HepG2 (cell line): ENCODE results near the gene ZNF217. TPM values are rescaled to one million over a fixed set of nuclear protein-coding genes. Genes with fewer than 3 reads are reported as not detected.
A peak's percentile ranks its signal among the peaks of the same experiment; 100 is the strongest.

Experiments used
- BATF2 ChIP-seq: sonication (generic); formaldehyde crosslinking; IDR thresholded peaks from 2 replicates; pipeline ENCODE4 v1.8.0; 2022; ENCODE audit warnings: mild to moderate bottlenecking, missing genetic modification reagents, moderate library complexity
- CSRNP1 ChIP-seq: sonication (generic); formaldehyde crosslinking; IDR thresholded peaks from 2 replicates; pipeline ENCODE4 v1.8.1; 2023; ENCODE audit warnings: mild to moderate bottlenecking, missing genetic modification reagents
- FOXC1 ChIP-seq: sonication (generic); formaldehyde crosslinking; IDR thresholded peaks from 2 replicates; pipeline ENCODE4 v1.8.0; 2022; ENCODE audit warnings: mild to moderate bottlenecking, missing genetic modification reagents, borderline replicate concordance
- HHEX ChIP-seq: IDR thresholded peaks from 2 replicates; pipeline ENCODE4 v1.6.1; 2016; ENCODE audit warnings: control low read depth
- IKZF5 ChIP-seq: IDR thresholded peaks from 2 replicates; pipeline ENCODE4 v1.6.1; 2018; ENCODE audit warnings: missing genetic modification reagents, mild to moderate bottlenecking, missing compliant biosample characterization
- MED8 ChIP-seq: sonication (generic); formaldehyde crosslinking; IDR thresholded peaks from 2 replicates; pipeline ENCODE4 v1.8.1; 2023; ENCODE audit warnings: mild to moderate bottlenecking, missing genetic modification reagents; ENCODE audit not compliant: insufficient replicate concordance
- ONECUT2 ChIP-seq: sonication (generic); formaldehyde crosslinking; IDR thresholded peaks from 2 replicates; pipeline ENCODE4 v1.4.0; 2020; ENCODE audit warnings: missing genetic modification reagents
- POLR2A ChIP-seq, 2 experiments: IDR thresholded peaks; 2 replicates each; pipeline ENCODE4 v1.6.1; 2011; ENCODE audit warnings: low read depth in 2 of 2, low read length in 2 of 2, mild to moderate bottlenecking in 1 of 2, moderate library complexity in 1 of 2; ENCODE audit not compliant: insufficient read depth in 1 of 2
- PRPF4 ChIP-seq: fragments of 200-400 bp; formaldehyde crosslinking; IDR thresholded peaks from 2 replicates; pipeline ENCODE4 v1.6.1; 2016; ENCODE audit warnings: low read length, low read depth; ENCODE audit not compliant: poor library complexity, severe bottlenecking
- SMAD3 ChIP-seq: sonication (generic); formaldehyde crosslinking; IDR thresholded peaks from 2 replicates; pipeline ENCODE4 v1.4.0; 2020; ENCODE audit warnings: missing genetic modification reagents
- SP140L ChIP-seq: sonication (generic); formaldehyde crosslinking; IDR thresholded peaks from 2 replicates; pipeline ENCODE4 v1.4.0; 2020; ENCODE audit warnings: missing genetic modification reagents, borderline replicate concordance
- TOE1 ChIP-seq: sonication (generic); formaldehyde crosslinking; IDR thresholded peaks from 2 replicates; pipeline ENCODE4 v1.4.0; 2020; ENCODE audit warnings: mild to moderate bottlenecking, missing genetic modification reagents
- TSC22D2 ChIP-seq: sonication (generic); formaldehyde crosslinking; IDR thresholded peaks from 2 replicates; pipeline ENCODE4 v1.5.1; 2020; ENCODE audit warnings: missing genetic modification reagents, mild to moderate bottlenecking, borderline replicate concordance
- WIZ ChIP-seq: sonication (generic); formaldehyde crosslinking; IDR thresholded peaks from 2 replicates; pipeline ENCODE4 v1.5.1; 2020; ENCODE audit warnings: mild to moderate bottlenecking, missing genetic modification reagents
- ZBTB14 ChIP-seq: sonication (generic); formaldehyde crosslinking; IDR thresholded peaks from 2 replicates; pipeline ENCODE4 v1.4.0; 2020; ENCODE audit warnings: missing genetic modification reagents
- ZBTB20 ChIP-seq: sonication (generic); formaldehyde crosslinking; IDR thresholded peaks from 2 replicates; pipeline ENCODE4 v1.8.1; 2023; ENCODE audit warnings: missing genetic modification reagents, low read depth, mild to moderate bottlenecking, borderline replicate concordance
- ZFX ChIP-seq: sonication (generic); formaldehyde crosslinking; IDR thresholded peaks from 2 replicates; pipeline ENCODE4 v1.4.0; 2020; ENCODE audit warnings: mild to moderate bottlenecking, low read depth, missing genetic modification reagents, moderate library complexity
- ZNF564 ChIP-seq: sonication (generic); formaldehyde crosslinking; IDR thresholded peaks from 2 replicates; pipeline ENCODE4 v1.8.1; 2023; ENCODE audit warnings: mild to moderate bottlenecking, missing genetic modification reagents
- polyA plus RNA-seq, 8 experiments: library from polyadenylated mRNA; depleted of rRNA in 3 of 8; stranded (reverse) in 7 of 8; unstranded in 1 of 8; fragments of >200 nt; fragmentation: Illumina TruSeq in 4 of 8; extraction: Trizol in 4 of 8; gene quantifications; 2 replicates each; pipeline versions ENCODE4 v1.2.1 to v1.2.3, GENCODE V29; 2011 to 2016; ENCODE audit warnings: low read depth in 4 of 8, missing spikeins in 1 of 8, mixed read lengths in 1 of 8; ENCODE audit not compliant: insufficient read depth in 1 of 8
- total RNA-seq, 5 experiments: library from RNA; depleted of rRNA; stranded (reverse); fragments of >200 nt; fragmentation: Illumina TruSeq; extraction: Trizol; gene quantifications; 2 replicates each; pipeline ENCODE4 v1.2.3, GENCODE V29; 2016; ENCODE audit warnings: low read depth in 1 of 5
- TF ChIP-seq, protein P1 (sequence below): sonication (generic); formaldehyde crosslinking; IDR thresholded peaks from 2 replicates; pipeline ENCODE4 v1.9.0; 2021; ENCODE audit warnings: missing genetic modification reagents, borderline replicate concordance
- TF ChIP-seq, protein P2 (sequence below): sonication (generic); formaldehyde crosslinking; IDR thresholded peaks from 2 replicates; pipeline ENCODE4 v1.4.0; 2020; ENCODE audit warnings: missing genetic modification reagents, borderline replicate concordance

ZNF217 gene
- total and polyA plus RNA-seq, 2 of the 13 experiments (the other 11 are each of a cell fraction or from before 2014, with no cell fraction given): 22.3 to 29.8 TPM

DNA sequence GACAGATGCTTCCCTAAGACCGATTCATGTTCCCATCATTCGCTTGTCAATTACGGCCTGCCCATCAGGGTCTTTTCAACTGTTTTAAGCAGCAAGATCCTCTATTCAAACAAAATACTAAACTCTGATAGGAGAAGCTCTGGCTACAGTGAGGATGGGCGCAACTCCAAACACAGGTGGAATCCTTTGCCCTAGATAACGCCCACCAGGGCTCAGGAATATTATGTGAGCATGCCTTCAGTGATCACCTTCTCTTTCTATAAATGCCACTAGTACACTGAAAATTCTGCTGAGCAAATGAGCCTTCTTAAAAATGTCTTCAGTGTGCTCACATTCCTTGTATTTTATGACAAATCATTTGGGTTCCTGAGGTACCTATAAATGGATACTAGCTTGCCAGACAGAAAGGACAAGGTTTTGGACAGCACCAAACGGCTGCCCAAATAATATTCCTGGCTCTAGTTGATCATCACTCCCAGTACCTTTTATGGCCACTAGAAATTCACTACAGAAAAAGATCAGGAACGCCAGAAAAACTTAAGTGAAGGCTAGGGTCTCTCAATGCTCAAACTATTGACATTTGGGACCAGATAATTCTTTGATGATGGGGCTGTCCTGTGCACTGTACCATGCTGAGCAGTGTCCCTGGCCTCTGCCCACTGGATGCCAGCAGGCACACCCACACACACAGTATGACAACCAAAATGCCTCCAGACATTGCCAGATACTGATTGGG, 13.1 kb downstream of the ZNF217 start (continued):
- TF ChIP-seq, protein P1, sequence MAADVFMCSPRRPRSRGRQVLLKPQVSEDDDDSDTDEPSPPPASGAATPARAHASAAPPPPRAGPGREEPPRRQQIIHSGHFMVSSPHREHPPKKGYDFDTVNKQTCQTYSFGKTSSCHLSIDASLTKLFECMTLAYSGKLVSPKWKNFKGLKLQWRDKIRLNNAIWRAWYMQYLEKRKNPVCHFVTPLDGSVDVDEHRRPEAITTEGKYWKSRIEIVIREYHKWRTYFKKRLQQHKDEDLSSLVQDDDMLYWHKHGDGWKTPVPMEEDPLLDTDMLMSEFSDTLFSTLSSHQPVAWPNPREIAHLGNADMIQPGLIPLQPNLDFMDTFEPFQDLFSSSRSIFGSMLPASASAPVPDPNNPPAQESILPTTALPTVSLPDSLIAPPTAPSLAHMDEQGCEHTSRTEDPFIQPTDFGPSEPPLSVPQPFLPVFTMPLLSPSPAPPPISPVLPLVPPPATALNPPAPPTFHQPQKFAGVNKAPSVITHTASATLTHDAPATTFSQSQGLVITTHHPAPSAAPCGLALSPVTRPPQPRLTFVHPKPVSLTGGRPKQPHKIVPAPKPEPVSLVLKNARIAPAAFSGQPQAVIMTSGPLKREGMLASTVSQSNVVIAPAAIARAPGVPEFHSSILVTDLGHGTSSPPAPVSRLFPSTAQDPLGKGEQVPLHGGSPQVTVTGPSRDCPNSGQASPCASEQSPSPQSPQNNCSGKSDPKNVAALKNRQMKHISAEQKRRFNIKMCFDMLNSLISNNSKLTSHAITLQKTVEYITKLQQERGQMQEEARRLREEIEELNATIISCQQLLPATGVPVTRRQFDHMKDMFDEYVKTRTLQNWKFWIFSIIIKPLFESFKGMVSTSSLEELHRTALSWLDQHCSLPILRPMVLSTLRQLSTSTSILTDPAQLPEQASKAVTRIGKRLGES: no peak
- TF ChIP-seq POLR2A (IDR thresholded peaks at IDR 0.05; ENCODE audit: insufficient read depth in 1 of 2, low read depth in 2 of 2, low read length in 2 of 2) (0 out of 4 replicates have a peak, but pooled peaks of 1 of the 2 experiments have one; percentile 2), TOE1 (no peak), SMAD3 (no peak), ZBTB14 (CRISPR knock-in tag) (no peak), TSC22D2 (CRISPR knock-in tag) (0 out of 2 replicates have a peak, but pooled peaks have one; percentile 26), WIZ (CRISPR knock-in tag) (0 out of 2 replicates have a peak, but pooled peaks have one; percentile 44), ZNF564 (CRISPR knock-in tag) (0 out of 2 replicates have a peak, but pooled peaks have one; percentile 4), CSRNP1 (no peak), ZBTB20 (CRISPR knock-in tag) (no peak), ZFX (CRISPR knock-in tag) (0 out of 2 replicates have a peak, but pooled peaks have one; percentile 9), SP140L (no peak), HHEX (CRISPR knock-in tag) (no peak), FOXC1 (CRISPR knock-in tag) (no peak), BATF2 (CRISPR knock-in tag) (no peak), ONECUT2 (CRISPR knock-in tag) (0 out of 2 replicates have a peak, but pooled peaks have one; percentile 19), MED8 (CRISPR knock-in tag) (no peak), PRPF4 (peak; percentile 52), IKZF5 (CRISPR knock-in tag) (no peak)
- TF ChIP-seq, protein P2, sequence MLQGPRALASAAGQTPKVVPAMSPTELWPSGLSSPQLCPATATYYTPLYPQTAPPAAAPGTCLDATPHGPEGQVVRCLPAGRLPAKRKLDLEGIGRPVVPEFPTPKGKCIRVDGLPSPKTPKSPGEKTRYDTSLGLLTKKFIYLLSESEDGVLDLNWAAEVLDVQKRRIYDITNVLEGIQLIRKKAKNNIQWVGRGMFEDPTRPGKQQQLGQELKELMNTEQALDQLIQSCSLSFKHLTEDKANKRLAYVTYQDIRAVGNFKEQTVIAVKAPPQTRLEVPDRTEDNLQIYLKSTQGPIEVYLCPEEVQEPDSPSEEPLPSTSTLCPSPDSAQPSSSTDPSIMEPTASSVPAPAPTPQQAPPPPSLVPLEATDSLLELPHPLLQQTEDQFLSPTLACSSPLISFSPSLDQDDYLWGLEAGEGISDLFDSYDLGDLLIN (CRISPR knock-in tag): no peak
